Left renal pelvis (tissue), 4 donors: Measurements from ENCODE around the gene FAM193B. TPM values are rescaled to one million over a fixed set of nuclear protein-coding genes. Genes with fewer than 3 reads are reported as not detected.
"Not testable (repeated sequence)": the region's sequence is repeated elsewhere in the genome, so short reads cannot be mapped to it uniquely, and the experiment has no call there.

Experiments
- DNase-seq, 4 donors: peaks; one replicate each; pipeline ENCODE4 v3.0.0-alpha.2; 2013; ENCODE audit warnings: low read depth in 4 of 4, low spot score in 3 of 4
- polyA plus RNA-seq, 4 donors: library from polyadenylated mRNA; unstranded; fragments of 120-200 nt; gene quantifications; one replicate each; pipeline ENCODE4 v1.2.1, GENCODE V29; 2013; ENCODE audit not compliant: insufficient read length in 4 of 4

FAM193B gene
- polyA plus RNA-seq, 4 donors: 59.7 to 127 (median 73.9) TPM

DNA sequence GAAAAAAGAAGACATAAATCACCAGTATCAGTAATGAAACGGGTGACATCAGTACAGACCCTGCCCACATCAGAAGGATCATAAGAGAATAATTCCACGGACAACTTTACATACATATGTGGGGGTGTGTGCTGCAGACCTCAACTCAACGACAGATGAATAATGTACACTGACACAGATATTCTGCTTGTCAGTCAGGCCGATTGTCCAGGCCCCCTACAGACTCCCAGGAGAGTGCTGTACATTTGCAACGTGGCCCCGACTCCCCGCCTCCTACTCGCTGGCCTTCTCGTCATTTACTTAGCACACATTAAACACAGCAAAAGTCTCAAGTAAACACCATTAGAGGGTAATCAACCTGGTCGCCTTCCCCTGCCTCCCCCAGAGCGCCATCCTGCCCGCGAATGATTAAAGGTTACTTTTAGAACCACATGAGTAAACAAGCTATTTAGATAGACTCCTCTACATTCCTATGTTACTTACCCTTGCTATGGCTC is 34.1 kb upstream of the FAM193B start:
- no peak for DNase-seq

DNA sequence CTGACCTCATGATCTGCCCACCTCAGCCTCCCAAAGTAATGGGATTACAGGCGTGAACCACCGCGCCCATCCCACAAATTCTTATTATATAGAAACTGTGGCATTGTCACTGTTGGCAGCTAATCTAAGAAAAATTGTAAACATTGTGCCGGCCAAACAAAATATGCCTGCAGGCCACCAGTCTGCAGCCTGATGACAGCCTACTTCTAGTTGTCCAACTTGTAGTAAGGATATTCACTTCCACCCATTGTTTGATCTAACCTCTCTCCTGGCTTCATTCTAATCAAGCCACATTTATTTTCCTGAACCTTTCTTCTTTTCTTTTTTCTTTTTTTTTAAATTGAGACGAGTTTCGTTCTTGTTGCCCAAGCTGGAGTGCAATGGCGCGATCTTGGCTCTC is 24.0 kb upstream of the FAM193B start:
- DNase-seq: no peak

DNA sequence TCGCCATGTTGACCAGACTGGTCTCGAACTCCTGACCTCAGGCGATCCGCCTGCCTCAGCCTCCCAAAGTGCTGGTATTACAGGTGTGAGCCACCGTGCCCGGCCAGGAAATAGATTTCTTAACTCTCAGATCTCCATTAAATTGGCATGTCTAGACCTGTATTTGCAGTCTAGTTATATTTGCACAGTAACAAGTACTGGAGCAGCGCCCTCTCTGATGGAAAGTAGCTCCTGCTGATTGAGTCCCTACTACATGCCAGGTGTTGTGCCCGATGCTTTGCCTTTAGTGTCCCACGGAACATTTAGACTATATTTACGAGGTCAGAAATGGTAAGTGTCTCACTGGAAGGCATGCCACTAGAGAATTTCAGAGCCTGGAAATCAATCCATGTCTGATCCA is 21.8 kb upstream of the FAM193B start:
- DNase-seq: no peak

DNA sequence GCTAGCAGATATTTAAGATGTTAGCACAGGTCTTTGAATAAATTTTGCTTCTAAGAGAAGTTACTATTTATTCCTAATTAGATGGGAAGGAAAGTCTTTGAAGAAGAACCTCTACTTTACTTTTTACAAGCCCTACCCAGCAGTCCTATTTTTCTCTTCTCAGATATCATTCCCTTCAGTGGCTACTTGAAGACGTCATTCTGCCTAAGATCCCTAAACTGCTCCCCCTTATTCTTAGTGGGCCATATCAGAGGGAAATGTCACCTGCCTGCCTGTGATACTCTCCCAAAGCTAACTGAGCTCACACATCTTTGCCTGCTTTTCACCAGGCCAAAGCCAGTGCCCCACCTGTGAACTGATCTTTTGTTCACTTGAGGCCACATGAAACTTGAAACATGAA is 21.1 kb upstream of the FAM193B start:
- no peak for DNase-seq

DNA sequence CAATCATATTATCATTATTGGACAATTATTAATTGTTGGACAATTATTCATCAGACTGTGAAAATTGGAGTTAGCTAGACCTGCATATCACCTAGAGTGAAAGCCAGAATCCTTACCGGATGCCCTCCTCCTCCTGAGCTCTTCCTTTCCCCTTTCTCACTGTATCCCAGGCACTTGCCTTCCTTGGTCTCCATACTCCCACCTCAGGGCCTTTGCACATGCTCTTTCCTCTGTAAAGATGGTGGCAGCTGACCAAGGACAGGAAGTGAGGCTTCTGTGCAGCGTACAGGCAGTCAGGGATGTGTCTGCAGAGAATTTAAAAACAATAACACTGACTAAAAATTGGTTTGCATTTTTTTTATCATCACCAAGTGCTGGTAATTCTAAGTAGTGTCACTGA is 15.5 kb upstream of the FAM193B start:
- no peak for DNase-seq

DNA sequence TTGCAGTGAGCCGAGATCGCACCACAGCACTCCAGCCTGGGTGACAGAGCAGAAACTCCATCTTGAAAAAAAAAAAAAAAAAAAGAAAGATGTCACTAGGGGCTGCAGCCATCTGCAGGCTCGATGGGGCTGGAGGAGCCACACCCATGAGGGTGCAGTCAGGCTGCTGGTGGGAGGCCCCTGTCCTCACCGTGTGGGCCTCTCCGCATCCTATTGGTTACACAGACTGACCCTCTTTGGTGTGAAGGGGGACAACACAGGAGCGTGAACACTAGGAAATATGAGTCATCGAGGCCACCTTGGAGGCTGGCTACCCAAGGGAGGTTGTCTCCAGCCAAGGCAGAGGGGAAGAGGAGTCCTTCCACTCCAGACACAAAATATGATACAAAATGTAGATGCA is 14.0 kb upstream of the FAM193B start:
- no peak for DNase-seq

DNA sequence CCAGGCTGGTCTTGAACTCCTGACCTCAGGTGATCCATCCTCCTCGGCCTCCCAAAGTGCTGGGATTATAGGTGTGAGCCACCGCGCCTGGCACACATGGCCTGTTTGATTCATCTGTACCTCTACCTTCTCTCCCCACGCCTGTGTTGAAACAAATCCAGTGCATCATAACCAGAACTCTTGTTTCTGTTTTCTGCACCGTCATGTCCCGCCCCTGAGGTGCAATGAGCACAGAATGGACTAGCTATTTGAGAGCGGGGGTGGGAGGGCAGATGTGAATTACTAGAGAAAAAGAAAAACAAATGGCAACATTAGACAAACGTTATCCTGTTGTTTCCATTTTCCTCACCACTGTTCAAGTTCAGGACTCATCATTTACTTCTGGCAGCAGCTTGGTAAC is 10.7 kb upstream of the FAM193B start:
- DNase-seq: no peak

DNA sequence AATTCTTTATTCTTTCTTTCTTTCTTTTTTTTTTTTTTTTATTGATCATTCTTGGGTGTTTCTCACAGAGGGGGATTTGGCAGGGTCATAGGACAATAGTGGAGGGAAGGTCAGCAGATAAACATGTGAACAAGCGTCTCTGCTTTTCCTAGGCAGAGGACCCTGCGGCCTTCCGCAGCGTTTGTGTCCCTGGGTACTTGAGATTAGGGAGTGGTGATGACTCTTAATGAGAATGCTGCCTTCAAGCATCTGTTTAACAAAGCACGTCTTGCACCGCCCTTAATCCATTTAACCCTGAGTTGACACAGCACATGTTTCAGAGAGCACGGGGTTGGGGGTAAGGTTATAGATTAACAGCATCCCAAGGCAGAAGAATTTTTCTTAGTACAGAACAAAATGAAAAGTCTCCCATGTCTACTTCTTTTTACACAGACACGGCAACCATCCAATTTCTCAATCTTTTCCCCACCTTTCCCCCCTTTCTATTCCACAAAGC is 5.1 kb upstream of the FAM193B start:
- DNase-seq: not testable (repeated sequence)

DNA sequence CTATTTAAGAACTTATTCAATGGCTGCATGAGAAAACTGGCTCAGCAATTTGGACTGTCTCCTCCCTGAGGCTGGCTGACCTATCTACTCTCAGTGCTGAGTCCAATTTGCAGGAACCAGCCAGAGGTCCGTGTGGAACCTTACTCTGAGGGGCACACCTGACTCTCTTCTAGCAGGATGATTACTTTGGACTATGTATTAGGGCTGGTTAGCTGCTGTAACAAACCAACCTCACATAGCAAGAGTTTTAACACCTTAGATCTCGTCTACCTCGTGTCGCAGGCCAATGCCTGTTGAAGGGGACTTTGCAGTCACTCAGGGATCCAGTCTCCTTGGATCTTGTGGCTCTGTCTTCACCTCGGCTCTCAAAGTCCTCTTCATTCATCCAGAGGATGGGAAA is 3.4 kb upstream of the FAM193B start:
- no peak for DNase-seq

DNA sequence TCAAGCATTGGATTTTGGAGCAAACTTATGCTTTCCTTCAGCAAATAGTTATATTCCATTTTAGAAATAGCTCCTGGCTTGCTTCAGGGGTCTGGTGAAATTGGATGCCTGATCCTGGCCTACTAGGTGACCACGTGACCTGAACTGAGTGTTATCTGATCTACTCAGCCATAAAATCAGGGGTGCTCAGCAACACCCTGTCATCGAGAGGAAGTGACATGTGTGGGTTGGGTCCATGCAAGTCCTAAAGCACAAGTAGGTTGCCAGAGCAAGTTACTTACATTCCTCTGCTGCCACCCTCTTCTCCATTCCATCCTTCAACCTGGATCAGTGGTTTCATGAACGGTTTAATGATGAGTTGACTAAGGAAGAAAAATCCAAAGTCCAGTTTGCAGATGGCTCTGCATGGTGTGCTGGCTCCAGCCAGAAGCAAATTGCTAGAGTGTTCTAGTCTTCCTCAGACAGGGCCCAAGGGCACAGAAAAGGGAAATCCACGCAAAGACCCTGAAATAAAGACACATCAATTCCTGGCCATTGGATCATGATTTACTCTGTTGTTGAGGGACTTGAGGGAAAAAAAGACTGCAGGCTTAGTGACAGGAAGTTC is 2.8 kb upstream of the FAM193B start:
- no peak for DNase-seq

DNA sequence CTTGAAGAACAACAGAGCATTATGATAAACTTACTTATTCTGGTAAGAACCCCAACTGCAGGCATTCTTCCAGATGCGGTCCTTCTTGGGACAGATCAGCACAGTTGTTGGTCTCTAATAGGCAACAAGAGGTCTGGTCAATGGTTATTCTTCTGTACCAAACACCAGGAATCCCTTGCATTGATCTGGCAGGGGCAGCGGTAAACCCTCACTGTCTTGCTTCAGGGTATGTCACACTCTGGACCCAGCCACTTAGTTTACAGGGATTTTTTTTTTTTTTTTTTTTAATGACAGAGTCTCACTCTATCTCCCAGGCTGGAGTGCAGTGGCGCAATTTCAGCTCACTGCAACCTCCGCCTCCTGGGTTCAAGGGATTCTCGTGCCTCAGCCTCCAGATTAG is 1.3 kb upstream of the FAM193B start:
- no peak for DNase-seq

DNA sequence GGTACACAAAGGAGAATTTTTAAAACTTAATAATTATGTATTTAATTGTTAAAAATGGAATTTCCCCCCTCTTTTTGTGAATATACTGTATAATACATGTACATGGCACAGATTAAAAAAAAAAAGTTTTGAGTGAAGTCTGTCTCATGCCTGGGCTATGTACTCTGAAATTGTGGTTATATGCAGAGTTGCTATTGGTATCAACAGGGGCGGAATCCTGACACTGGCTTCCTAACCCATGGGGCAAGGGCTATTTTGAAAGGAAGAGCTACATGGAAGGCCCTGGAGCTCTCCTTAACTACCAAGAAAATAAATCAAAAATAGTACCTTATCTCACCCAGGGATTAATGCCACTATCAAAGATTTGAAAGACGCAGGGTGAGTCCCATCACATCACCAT is 865 bp upstream of the FAM193B start:
- DNase-seq: no peak

DNA sequence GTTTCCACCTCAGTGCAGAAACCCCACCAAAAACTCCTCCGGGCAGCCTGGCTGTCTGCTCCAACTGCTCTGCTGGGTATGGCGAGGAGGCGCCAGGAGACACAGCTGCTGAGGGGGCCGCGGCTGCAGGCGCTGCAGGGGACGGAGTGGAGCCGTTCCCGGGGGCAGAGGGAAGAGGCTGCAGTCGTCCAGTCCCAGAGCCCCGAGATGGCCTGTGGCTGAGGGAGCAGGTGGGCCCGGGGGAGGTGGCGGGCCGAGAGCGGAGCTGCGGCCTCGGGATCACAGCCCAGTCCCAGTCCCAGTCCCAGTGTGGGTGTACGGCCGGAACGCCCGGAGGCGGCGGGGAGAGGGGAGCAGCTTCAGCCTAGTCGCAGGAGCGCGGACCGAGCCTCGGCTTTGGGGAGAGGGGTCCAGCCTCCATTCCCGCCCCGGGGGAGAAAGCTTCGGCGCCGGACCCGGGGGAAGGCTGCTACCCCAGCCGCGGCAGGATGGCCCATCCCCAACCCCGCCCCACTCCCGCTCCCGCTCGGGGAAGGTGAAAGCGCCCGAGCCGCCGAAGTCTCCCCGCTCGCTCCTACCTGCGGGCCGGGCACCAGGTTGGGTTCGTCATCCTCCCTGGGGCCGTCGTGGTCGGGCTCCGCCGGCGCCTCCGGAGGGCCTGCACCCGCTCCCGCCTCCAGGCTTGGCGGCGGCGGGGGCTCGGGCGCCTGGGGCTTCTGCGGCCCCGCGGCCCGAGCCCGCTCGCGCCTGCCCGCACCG is 513 bp downstream of the FAM193B start:
- no peak for DNase-seq

DNA sequence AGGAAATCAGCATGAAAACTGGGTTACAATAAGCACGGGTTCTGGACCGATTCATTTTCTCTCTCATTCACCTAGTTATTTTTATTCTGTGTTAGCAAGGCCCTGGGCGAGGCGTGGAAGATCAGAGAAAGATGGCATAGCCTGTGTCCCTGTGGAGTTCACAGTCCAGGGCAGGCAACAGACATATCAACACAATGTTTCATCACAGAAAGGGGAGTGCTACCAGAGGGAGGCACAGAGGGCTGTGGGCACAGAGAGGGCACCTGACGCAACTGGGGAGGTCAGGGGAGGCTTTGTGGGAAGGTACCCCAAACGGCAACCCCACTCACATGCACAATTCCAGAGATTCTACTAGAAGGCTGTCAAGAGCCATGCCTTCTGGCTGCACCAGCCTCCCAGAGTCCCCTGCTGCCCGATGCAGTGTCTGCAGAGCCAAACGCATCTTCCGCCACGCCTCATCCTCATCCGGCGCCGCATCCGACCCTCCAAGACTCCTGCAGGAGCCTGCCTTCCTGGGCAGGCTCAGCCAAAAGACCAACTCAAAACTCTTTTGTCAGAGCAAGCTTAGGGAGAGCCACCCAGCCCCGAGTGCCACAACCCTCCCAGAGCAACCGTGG is 1.4 kb downstream of the FAM193B start:
- no peak for DNase-seq

DNA sequence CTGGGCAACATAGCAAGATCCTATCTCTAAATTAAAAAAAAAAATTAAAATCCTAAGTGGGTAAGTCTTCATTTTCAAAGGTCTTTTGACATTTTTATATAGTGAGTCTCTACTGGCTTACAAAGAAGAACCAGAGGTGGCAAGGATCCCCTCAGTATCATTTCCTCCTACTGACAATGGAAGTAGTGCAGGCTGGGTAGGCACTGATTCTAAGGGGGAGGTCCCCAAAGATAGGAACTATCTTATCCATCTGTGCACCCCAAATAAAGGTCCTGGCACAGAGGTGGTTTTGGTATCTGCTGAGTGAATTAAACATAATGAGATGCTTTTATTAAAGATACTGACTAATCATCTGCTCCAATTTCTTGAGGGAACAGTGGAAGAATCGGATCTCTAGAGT is 4.2 kb downstream of the FAM193B start:
- no peak for DNase-seq

DNA sequence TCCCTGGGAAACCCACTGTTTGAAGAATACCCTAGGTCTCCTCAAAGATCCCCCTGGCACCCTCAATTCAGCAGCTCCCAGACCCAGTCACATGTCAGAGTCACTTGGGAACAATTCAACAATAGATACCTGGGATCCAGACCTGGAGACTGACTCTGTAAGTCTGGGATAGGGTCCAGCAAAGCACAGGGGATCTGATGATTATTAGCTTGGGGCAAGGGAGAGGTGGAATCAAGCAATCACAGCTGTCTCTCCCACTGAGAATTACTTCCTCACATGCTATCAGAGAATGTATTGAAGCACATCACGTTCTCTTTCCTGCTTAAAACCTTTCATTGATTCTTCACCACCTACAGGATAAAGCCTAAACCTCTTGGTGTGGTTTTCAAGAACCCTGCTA is 5.9 kb downstream of the FAM193B start:
- DNase-seq: no peak

DNA sequence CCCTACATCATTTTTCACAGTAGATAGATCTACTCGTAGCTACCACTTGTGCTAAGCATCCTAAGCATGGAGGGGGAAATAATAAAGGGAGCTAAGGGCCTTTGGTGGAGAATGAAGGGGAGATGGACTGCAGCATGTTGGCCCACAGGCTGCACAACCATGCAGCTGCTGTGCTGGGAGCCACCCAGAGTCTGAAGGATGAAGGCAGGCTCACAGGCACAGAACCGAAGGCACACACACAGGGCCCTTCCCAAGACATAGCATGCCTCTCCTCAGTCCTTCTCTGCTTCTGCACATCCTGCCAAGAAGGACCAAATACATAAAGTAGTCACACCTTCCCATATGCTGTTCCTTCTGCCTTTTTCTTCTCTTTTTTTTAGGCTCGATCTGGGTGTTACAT is 6.6 kb downstream of the FAM193B start:
- DNase-seq: no peak

DNA sequence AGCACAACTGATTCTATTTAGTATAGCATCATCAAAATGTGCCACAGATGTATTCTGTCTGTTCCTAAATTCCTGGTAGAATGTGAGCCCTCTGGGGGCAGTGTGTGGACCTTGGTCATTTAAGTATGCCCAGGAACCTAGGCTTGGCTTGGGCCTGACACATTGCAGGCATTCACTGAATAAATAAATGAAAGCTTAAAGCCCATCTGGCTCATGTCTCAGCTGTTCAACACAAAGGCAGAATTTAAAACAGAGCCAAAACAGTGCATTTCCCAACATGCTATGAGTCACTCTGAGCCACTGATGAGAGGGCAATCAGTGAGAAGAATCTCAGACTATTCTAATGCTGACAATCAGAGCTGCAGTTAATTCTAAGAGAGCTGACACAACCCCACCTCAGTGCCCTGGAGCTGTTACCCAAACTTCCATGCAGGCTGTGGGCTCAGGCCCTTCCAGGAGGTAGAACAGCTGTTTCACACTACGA is 8.1 kb downstream of the FAM193B start:
- no peak for DNase-seq

DNA sequence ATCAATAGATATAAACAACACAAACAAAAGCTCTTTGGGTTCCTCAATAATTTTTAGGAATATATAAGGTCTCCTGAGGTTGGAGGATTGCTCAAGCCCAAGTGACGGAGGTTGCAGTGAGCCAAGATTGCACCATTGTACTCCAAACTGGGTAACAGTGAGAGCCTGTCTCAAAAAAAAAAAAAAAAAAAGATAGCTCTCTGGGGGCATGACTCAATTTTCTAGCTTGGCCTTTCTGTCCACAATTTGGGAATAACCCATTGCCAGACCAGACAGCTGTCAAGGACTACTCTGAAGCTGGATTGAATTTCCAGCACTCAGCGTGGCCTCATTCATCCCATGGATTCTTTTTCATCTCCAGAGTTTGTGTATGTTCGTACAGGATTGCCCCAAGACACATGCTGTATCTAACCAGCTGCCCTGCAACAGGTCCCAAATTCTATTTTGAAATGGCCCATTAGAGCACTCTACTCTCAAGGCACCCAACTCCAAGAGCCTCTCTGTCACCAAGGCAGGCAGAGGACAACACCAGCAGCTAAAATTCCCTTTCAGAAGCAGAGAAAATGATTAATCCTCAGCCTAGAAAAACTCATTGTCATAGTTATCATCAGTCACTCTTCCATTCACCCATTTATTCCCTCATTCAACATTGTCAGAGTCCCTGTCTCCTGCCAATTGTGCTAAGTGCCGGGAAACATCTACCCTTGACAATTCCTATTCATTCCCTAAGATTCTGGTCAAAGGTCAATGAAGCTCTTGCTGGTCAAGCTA is 8.7 kb downstream of the FAM193B start:
- DNase-seq: no peak

DNA sequence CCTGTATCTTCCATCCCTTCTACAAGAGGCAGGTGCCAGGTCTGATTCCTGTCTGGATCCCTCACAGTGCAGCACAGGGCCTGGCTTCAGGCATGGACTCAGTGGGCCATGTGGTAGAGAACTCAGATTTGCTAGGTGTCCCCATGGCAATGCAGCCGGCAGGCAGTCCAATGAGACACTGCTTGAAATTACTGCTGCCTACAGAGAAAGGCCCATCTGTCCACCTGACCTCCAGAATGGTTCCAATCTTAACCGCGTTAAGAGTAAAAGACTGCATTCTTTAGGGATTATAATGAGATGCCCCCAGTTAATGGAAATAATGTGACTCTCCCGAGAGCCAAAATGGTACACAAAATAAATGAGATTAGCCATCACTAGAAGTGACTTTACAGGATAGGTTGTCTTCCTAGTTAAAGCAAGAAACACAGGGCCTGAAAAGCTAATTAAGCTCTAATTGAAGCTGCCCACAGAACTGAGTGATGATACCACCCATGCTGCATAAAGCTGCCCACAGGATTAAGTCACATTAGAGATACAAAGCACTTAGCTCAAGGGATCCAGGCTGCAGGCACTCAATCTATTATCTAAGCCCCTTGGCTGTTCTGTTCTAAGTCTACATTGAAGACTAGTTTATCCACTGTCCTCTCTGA is 11.4 kb downstream of the FAM193B start:
- DNase-seq: no peak
